Stimulated activated naive CD8-positive, alpha-beta T cell treated with anti-CD3 and anti-CD28 coated beads, Interleukin-15, amount 100 ng/mL, for 72 hours (primary cell): ENCODE data around the gene POLDIP2.
A peak's percentile ranks its signal among the peaks of the same experiment; 100 is the strongest.

Source experiments
- ATAC-seq: fragments of 150-1000 bp; cut with Tn5 transposase; 2 replicates; pipeline ENCODE4 v1.10.0; 2021; ENCODE audit warnings: mild to moderate bottlenecking, moderate library complexity
- DNase-seq, 2 donors: peaks; one replicate each; pipeline ENCODE4 v3.0.0; 2021 to 2022
- H3K27ac Mint-ChIP-seq, 2 donors: one replicate each; pipeline ENCODE4 v1.8.0; 2022; ENCODE audit warnings: mild to moderate bottlenecking in 2 of 2, mixed read lengths in 2 of 2, moderate library complexity in 2 of 2
- H3K27me3 Mint-ChIP-seq: one replicate; pipeline ENCODE4 v1.8.0; 2022; ENCODE audit warnings: mixed read lengths
- H3K4me1 Mint-ChIP-seq: one replicate; pipeline ENCODE4 v1.8.0; 2022; ENCODE audit warnings: mild to moderate bottlenecking, mixed read lengths
- H3K4me3 Mint-ChIP-seq, 2 donors: one replicate each; pipeline ENCODE4 v1.8.0; 2022; ENCODE audit warnings: mild to moderate bottlenecking in 2 of 2, mixed read lengths in 2 of 2, moderate library complexity in 1 of 2
- H3K9me3 Mint-ChIP-seq, 2 donors: one replicate each; pipeline ENCODE4 v1.8.0; 2022; ENCODE audit warnings: mixed read lengths in 2 of 2

The POLDIP2 gene

DNA sequence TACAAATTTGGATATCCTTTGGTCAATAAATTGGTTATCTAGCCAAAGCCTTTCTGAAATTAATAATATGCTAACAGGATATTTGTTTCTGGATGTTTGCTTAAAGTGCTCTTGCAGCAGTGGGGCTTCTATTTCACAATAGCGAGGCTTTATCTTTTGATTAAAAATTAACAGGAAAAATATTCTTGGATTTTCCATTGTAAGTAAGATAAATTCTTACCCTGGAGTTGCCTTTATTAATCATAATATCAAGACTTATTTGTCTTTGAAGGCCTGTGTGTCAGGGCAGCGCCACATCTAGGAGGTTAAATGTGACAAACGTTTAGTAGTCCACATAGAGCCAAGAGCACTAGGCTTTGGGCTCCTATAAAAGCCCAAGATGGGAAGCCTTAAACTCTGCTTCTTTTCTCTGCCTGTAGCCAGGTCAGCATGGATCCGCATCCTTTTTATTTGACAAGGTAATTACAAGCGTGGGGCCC is 33.0 kb downstream of the POLDIP2 start:
- no peak for DNase-seq
- no peaks in the 10 kb centered on the region for H3K27me3 Mint-ChIP-seq
- ATAC-seq = no peak
- H3K4me3 Mint-ChIP-seq = no peak overlapping the region
- no peaks in the 10 kb centered on the region for H3K9me3 Mint-ChIP-seq
- no peak overlapping the region for H3K27ac Mint-ChIP-seq
- peaks cover 37% of the 10 kb centered on the region for H3K4me1 Mint-ChIP-seq

DNA sequence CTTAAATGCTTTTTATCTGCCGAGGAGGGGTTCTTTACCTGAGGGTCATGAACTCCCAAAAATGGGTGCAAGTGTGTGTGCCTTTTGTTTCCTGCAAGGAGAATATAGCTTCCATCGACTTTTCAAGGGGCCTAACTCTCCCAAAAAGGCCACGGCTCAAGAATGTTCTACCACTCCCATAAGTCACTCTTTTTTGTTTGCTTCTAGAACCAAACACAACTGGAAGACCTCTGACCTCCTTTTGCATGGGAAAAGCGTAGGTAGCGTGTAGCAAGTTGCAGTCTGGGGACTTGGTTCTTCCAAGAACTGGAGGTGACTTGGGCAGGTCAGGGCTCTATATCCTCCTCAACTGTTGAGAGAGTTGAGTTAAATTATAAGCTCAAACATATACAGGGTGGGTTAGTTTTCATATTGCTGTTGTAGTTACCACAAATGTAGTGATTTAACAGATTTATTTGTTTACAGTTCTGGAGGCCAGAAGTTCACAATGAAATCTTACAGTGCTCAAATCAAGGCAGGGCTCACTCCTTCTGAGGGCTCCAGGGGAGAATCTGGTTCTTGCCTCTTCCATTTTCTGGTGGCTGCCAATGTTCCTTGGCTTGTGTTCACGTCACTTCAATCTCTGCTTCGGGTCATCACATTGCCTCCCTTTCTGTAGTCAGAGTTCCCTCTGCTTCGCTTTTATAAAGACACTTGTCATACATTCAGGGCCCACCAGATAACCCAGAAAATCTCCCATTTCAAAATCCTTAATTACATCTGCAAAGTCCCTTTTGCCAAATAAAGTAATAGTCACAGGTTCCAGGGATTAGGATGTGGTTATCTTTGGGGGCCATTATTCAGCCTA is 36.9 kb downstream of the POLDIP2 start:
- Mint-ChIP-seq H3K27me3 (no peaks in the 10 kb centered on the region), H3K9me3 (no peaks in the 10 kb centered on the region), H3K4me1 (peaks cover 48% of the 10 kb centered on the region), H3K4me3 (peak overlapping the region; percentile 87 to 95), H3K27ac (peak overlapping the region; percentile 49 to 52)
- ATAC-seq = no peak
- DNase-seq = no peak

DNA sequence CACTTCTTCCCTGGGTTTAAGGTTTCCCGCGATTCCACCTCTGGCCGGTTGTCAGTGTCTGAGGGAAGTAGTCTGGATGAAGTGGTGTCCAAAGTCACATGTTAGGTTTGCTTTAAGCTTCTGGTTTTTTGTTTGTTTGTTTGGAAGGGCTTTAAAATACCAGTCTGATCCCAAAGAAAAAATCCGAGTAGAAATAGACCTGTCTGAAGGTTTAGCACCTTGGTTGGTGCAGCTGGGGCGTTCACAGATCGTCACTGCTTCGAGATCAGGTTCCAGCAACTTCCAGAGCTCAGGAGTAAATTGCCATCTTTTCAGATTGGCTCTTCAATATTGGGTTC is 37.8 kb downstream of the POLDIP2 start:
- no peak for DNase-seq
- H3K27ac Mint-ChIP-seq = peak overlapping the region; percentile 95 to 99
- ATAC-seq = no peak
- peaks cover 48% of the 10 kb centered on the region for H3K4me1 Mint-ChIP-seq
- H3K27me3 Mint-ChIP-seq = no peaks in the 10 kb centered on the region
- H3K9me3 Mint-ChIP-seq = no peaks in the 10 kb centered on the region
- H3K4me3 Mint-ChIP-seq = peak overlapping the region; percentile 87 to 95

DNA sequence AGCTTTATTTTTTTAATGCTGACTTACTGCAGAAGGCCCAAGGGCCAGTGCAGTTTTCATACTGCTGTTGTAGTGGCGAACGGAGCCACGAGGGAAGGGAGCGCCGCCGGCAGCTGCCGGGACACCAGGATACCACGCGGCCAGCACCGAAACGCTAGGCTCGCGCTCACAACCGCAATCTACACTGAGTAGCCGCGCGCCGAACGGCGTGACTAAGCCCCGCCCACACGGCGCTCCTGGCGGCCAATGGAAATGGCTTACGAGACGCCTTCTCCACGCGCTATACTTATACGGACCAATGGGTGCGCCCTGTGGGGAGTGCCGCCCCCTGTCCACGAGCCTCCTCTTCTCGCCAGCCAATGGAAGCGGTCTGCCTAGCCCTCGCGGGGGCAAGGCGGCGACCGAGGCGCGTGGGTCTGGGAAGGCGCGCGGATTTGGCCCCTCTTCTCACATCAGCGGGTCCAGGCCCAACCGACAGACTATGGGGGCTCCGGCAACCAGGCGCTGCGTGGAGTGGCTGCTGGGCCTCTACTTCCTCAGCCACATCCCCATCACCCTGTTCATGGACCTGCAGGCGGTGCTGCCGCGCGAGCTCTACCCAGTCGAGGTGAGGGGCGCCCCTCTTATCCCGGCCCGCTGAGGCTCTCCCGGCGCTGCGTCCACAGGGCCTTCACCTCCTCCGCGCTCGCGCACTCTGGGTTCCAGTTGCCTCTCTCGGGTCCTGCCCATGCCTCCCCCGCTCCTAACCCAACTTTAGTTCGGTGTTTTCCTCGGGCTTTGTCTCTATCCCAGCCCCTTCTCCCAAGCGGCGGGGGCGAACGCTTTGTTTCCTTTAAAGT is 38.3 kb downstream of the POLDIP2 start, which contains the start of gene TMEM97:
Gene TMEM97, plus strand, starts transcription at position 442 of the 839 bp plus-strand sequence. Its CDS starts 40 bp downstream, at position 482.
- Mint-ChIP-seq H3K4me1 (peaks cover 48% of the 10 kb centered on the region), H3K27me3 (no peaks in the 10 kb centered on the region), H3K27ac (peak within 1 kb of the TSS; percentile 95 to 99), H3K9me3 (no peaks in the 10 kb centered on the region), H3K4me3 (peak within 1 kb of the TSS; percentile 87 to 95)
- DNase-seq = peak; percentile 93 to 96
- ATAC-seq = peak; percentile 98

DNA sequence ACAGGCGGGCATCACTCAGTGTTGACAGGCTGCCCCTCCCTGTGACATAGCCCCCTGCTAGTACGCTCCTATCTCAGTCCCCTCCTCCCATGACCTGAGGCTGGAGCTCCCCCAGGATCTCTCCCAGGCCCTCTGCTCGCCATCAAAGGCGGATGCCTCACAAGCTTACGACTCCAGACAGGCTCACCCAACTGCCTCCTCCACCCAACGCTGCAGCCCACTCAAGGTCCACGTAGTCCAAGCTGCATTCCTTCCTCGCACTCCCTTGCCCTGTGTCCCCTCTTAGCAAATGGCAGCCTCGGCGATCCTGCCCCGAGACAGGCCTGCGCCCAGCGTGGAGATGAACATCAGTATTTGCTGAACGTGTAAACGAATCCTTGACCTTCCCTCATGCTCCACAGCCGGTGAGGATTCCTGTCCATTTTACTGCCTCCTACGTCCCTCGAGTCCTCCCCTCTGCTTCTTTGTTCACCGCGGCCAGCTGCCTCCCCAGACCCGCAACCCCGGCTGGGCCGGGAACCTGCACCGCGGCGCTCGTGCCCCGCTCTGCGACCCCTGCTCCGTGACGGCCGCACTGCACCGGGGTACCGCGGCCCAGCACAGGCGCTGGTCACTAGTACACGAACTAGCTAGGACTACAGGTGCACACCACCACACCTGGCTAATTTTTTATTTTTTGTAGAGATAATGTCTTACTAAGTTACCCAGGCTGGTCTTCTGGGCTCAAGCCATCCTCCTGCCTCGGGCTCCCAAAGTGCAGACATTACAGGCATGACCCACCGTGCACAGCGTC is 39.2 kb downstream of the POLDIP2 start:
- no peaks in the 10 kb centered on the region for H3K9me3 Mint-ChIP-seq
- H3K27me3 Mint-ChIP-seq = no peaks in the 10 kb centered on the region
- H3K27ac Mint-ChIP-seq = peak overlapping the region; percentile 74 to 94
- peaks cover 48% of the 10 kb centered on the region for H3K4me1 Mint-ChIP-seq
- peak in 1 of 2 donors; percentile 19 for DNase-seq
- ATAC-seq = peak; percentile 10
- H3K4me3 Mint-ChIP-seq = peak overlapping the region; percentile 87 to 95

DNA sequence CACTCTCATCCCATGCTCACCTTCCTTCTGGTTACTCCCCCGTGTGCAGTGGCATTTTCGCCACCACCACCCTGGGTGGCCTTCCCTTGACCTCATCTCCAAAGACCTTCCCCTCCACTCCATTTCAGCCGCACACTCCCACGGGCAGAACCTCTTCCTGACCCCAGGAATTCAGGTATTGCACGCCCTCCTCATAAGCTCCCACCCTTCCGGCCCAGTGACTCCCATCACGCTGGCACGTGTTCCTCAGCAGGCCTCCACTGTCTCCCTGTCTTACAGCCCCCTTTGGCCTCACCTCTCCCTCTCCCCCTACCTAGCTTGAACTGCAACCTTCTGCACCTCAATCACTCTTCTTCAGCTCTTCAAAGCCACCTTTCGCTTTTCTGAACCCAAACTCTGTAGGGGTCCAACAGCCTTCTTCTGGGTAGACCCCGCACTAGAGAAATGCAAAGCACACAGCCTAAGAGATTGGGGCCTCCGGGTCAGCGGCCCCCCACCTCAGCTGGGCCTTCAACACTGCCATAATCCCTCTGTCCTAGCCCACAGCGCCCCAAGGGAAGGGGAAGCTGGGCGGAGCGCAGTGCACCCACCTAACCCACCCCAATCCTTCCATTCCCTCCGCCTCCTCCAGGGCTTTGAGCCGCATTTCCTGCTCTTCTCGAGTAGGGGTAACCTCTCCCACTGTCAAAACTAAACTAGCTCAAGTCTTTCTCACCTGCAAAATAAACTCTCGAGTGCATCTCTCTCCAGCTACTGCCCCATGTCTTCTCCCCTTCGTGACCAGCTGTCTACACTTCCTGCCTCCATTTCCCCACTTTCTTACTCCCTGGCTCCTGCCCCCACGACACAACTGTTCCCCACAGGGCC is 40.0 kb downstream of the POLDIP2 start:
- Mint-ChIP-seq H3K4me3 (peak overlapping the region; percentile 87 to 95), H3K27ac (no peak overlapping the region)
- no peak for ATAC-seq

DNA sequence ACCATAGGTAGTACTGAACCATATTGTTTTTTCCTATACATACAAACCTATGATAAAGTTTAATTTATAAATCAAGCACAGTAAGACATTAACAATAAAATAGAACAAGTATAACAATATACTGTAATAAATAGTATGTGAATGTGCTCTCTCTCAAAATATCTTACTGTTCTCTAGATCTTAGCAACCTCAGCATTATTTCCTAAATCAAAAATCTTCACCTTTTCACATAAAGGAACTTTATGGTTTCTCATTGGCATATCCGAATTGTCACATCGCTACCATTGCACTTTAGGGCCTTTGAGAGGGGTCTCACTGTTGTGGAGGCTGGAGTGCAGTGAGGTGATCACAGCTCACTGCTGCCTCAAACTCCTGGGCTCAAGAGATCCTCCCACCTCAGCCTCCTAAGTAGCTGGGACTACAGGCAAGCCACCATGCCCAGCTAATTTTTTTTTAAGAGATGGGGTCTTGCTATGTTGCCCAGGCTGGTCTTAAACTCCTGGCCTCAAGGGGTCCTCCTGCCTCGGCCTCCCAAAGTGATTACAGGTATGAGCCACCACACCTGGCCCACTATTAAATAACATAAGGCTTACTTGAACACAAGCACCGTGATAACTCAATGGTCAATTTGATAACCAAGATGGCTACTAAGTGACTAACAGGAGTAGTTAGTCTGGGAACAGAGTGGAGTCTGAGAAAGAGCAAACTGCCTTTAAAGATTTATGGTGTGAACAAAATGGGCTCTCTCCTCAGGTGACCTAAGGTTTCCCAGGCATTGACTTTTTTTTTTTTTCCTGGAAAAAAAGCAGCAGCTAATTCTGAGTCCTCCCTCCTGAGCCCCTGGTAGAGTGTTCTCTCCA is 41.3 kb downstream of the POLDIP2 start:
- ATAC-seq = no peak
- H3K4me3 Mint-ChIP-seq = no peak overlapping the region

More for the DNA sequence above, 40.0 kb downstream of the POLDIP2 start:
- H3K4me1 Mint-ChIP-seq = peaks cover 48% of the 10 kb centered on the region
- no peak for DNase-seq
- no peaks in the 10 kb centered on the region for H3K9me3 Mint-ChIP-seq
- H3K27me3 Mint-ChIP-seq = no peaks in the 10 kb centered on the region

DNA sequence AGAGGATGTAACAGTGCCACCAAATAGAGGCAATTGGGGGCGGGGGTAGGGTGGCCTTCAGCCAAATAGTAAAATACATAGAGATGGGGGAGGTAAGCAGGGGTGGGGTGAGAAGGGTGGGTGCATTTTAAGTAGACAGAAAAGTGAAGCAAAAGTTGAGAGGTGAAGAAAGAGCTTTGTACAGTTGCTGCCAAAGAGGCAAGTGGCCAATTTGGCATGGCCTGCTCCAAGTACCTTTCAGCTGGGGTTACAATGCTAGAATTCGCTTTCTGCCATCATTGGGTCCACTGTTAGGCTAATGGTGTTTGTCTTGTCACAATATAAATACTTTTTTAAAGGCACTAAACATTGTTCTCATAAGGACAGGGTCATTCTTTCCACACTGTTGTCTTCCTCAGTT is 43.5 kb downstream of the POLDIP2 start:
- no peak overlapping the region for H3K4me3 Mint-ChIP-seq
- H3K4me1 Mint-ChIP-seq = peaks cover 22% of the 10 kb centered on the region
- H3K27me3 Mint-ChIP-seq = no peaks in the 10 kb centered on the region
- DNase-seq (no peak), ATAC-seq (no peak)
- no peaks in the 10 kb centered on the region for H3K9me3 Mint-ChIP-seq
- H3K27ac Mint-ChIP-seq = no peak overlapping the region

More for the DNA sequence above, 41.3 kb downstream of the POLDIP2 start:
- no peaks in the 10 kb centered on the region for H3K9me3 Mint-ChIP-seq
- no peak for DNase-seq
- peaks cover 40% of the 10 kb centered on the region for H3K4me1 Mint-ChIP-seq
- H3K27ac Mint-ChIP-seq = no peak overlapping the region
- H3K27me3 Mint-ChIP-seq = no peaks in the 10 kb centered on the region

DNA sequence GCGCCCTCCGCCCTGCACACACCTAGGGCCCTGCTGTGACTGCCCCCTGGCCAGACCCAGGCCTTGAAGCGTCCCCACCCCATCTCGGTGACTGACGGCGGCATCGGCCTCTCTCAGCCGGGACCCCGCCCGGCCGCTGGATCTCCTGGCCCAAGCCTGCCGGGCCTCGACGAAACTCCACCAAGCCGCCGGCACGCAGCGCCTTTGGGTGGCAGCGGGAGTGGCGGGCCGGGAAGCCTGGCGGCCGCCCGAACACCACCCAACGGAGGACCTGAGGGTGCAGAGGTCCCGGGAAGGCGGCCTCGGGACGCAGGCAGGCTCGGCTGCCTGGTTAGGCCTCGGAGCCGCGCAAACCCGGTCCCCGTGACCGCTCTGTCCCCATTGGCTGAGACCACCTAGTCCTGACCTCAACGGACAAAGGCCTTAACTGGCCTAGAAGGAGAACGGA is 50.3 kb downstream of the POLDIP2 start:
- no peaks in the 10 kb centered on the region for H3K4me1 Mint-ChIP-seq
- H3K4me3 Mint-ChIP-seq = no peak overlapping the region
- peaks cover 29% of the 10 kb centered on the region for H3K27me3 Mint-ChIP-seq
- ATAC-seq = no peak
- H3K9me3 Mint-ChIP-seq = no peaks in the 10 kb centered on the region
- no peak overlapping the region for H3K27ac Mint-ChIP-seq
- no peak for DNase-seq

DNA sequence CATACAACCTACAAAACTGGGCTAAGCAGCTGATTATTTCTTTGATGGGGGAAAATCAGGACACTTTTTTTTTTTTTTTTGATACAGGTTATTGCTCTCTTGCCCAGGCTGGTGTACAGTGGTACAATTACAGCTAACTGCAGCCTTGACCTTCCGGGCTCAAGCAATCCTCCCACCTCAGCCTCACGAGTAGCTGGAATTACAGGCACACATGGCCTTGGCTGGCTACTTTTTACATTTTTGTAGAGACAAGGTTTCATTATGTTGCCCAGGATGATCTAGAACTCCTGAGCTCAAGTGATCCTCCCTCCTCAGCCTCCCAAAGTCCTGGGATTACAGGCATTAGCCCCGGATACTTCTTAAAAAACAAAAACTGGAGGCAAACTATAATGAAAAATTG is 58.9 kb downstream of the POLDIP2 start:
- no peak overlapping the region for H3K27ac Mint-ChIP-seq
- H3K27me3 Mint-ChIP-seq = peaks cover 18% of the 10 kb centered on the region
- no peaks in the 10 kb centered on the region for H3K9me3 Mint-ChIP-seq
- no peak for ATAC-seq
- peaks cover 17% of the 10 kb centered on the region for H3K4me1 Mint-ChIP-seq
- DNase-seq = no peak
- H3K4me3 Mint-ChIP-seq = no peak overlapping the region
